NOMO-1 (cell line): ENCODE measurements around the gene SLC38A4.
"Not testable (repeated sequence)": the region's sequence is repeated elsewhere in the genome, so short reads cannot be mapped to it uniquely, and the experiment has no call there.

Experiments used
- DNase-seq, 2 experiments: peaks; one replicate each; lab custom pipeline; 2025; ENCODE audit not compliant: unreplicated experiment in 2 of 2; lab: John Stamatoyannopoulos, UW

The SLC38A4 gene

DNA sequence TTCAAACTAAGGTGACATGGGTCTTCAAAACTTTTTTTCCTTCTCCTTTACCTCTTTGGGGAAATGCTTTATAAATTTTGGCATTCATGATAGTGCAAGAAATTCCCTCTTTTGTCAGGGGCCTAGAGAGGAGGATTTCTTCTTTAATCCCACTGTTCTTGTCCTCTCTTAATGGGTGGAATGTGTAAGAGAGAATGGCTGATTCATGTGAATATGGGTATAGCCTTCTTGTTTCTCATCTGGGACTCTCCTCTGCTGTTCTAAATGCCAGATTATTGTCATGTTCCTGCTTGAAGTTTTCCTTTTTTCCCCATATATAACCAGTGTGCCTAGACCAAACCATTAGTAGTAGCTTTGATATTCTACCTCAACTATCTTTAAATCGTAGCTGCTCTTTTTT is 46.7 kb downstream of the SLC38A4 start:
- DNase-seq = no peak

DNA sequence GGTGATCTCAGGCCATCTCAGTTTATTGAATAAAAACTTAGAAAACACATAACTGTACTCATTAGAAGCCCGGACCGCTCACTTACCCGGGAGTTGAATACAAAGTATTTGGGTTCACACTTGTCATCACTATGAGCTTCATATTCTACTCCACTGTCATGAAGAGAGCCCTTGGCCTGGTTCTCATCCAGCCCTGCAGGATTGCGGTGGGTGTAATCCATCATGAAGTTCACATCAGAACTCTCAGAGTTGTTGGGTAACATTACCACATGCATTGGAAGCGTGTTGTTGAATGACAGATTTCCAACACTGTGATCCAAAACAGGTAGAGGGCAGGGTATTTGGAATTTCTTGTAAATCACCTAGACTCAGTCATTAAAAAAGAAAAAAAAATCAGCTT is 47.4 kb downstream of the SLC38A4 start:
- no peak for DNase-seq

DNA sequence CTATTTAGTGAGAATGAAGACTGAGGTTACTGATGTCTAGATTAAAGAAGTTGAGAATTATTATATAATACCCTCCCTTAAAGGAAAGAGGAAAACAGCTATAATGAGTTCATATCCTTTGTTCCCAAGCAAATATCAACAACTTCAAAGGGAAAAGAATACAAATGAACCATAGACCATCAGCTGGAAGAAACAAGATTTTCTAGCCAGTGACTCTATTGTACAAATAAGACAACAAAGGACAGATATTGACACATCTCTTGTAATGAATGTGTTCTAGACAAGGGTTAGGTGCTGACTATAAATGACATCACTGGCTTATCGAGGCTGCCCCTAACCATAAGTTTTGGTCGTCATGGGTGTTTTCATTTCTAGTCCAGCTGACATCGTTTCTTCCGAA is 48.2 kb downstream of the SLC38A4 start:
- no peak for DNase-seq

DNA sequence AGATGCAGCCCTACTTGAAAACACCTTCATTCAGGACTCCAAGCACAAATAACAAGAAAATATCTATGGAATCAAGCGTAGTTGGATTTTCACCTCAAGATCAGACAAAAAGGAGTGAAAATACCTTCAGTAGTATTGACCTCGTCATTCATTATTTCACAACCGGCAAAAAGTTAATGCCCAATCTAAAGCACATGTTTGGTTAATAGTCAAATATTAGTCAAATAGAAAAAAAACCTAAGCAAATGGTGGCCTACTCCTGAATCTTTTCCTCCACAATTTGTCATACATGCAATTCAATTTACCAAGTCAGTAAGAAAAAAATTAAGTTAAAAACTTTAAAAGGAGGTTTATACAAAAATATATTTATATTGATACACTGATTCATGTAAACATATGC is 50.0 kb downstream of the SLC38A4 start:
- no peak for DNase-seq

DNA sequence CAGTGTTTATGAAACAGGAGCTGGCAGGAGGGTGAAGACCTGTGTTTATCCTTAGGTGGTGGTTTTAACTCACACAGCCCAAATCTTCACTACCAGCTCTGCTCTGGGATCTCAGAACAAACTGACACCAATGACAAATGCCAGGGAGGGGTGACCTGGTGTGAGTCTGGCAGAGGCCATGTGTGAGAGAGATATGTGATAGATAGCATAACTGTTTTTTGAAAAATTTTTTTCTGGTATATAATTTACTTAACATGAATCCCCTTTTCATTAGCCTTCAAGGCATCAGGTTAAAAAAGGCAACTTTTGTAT is 51.5 kb downstream of the SLC38A4 start:
- DNase-seq = no peak

DNA sequence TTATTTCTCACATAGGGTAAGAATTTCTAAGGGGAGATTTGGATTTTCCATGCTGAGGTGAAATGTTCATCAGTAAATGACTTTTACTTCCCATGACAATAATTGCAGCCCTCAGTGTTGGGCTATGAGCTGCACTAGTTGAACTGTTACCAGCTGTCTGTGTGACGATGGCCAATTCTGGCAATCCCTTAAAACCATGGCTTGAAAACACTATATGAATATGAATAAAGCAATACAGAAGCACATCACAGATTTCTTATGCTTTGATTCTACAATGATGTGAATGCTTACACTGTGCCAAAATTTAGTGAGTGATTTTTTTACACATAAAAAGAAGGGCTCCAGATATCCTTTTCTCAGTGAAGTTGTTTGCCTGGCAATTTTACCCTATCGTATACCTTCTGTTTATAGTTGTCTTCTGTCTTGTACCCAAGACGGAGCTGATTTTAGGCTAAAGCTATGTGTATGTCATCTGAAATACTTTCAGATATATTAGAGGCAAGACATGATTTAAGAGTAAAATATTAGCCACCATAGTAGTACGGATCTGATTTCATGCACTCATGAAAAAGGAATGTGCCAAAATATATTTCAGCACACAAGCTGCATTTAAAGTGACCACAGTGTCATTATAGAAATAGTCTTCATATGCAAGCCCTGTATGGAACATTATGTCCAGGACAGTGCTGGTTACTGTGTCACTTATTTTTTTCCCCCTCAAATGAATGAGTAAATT is 52.0 kb downstream of the SLC38A4 start:
- DNase-seq = no peak

DNA sequence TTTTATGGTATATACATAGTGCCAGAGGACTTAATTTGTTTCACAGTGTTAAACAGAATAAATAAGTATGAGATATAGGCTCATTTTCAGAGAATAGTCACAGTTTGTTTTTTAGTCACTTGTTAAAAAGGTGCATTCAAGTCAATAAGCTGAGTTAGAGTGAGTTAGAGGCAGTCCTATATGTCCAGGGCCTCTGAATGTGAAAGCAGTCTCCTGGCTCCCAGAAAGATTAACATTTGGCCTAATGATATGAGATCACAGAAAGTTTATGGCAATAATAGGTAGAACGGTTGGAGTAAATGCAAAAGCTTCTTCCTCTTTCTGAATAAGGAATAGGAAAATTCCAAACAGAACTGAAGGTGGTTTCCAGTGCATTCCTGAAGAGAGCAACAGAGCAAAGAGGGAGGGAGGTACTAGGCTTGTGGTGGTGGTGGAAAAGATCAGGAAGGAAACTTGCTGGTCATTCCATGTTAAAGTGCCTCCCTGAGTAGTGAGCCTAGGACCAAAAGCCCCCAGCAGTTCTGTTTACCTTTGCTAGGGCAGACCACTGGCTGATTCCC is 54.4 kb downstream of the SLC38A4 start:
- no peak for DNase-seq

DNA sequence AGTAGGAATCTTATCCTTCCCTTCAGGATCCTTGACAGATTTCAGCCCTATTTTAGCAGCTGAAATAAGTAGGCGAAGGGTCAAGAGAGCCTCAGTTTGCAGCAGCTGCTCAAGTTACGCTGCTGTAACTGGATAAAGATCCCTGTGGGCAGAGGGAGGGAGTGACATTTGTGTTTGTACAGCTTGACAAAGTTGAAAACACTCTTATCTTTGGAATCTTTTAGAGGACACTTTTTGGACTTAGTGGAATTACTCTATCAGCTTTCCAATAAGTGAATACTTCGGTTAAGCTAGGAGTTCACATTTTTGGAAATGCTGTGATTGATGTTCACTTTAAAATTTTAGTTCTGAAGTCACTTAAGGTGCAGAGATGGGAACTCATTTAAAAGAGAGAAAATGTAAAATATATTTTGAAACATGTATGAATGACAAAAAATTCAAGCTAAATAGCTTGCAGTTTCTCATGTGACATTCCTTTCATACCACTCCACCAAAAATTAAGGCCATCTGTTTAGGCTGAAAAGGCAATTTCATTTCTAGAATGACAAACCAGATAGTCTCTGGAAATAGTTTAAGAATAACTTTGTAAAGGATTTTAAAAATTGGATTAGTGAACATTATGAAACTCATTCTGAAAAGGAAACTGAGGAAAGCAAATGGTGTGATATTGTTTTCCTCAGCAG is 55.2 kb downstream of the SLC38A4 start:
- DNase-seq = no peak

DNA sequence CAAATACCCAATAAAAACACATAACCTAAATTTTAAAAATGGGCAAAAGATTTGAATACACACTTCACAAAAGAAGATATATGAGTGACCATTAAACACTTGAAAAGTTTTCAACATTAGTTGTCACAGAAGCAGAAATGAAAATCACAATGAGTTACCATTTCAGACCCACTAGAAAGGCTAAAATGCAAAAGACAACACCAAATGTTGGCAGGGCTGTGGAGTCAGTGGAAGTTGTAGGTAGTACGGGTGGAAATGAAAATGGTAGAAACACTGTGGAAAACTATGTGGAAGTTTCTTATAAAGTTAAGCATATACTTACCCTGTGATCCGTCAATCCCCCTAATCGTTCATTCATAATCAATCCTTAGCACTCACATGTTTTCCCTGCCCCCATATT is 61.8 kb downstream of the SLC38A4 start:
- DNase-seq = no peak

DNA sequence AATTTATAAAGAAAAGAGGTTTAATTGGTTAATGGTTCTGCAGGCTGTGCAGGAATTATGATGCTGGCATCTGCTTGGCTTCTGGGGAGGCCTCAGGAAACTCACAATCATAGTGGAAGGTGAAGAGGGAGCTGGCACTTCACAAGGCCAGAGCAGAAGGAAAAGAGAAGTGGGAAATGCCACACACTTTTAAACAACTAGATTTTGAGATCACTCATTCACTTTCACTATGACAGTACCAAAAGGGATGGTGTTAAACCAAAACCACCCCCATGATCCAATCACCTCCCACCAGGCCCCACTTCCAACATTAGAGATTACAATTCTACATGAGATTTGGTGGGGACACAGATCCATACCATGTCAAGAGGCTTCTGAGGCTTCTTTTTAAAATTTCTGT is 62.6 kb downstream of the SLC38A4 start:
- no peak for DNase-seq

DNA sequence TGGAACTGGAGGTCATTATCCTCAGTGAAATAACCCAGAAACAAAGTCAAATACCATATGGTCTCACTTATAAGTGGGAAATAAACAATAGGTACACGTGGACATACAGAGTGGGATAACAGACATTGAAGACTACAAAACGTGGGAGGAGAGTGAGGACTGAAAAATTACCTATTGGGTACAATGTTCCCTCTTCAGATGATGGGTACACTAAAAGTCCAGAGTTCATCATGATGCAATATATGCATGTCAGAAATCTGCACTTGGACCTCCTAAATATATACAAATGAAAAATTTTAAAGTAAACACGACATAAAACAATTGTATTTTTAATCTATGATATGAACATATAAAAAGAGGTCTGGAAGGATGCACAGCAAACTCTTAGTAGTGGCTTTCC is 71.2 kb downstream of the SLC38A4 start:
- DNase-seq = no peak

DNA sequence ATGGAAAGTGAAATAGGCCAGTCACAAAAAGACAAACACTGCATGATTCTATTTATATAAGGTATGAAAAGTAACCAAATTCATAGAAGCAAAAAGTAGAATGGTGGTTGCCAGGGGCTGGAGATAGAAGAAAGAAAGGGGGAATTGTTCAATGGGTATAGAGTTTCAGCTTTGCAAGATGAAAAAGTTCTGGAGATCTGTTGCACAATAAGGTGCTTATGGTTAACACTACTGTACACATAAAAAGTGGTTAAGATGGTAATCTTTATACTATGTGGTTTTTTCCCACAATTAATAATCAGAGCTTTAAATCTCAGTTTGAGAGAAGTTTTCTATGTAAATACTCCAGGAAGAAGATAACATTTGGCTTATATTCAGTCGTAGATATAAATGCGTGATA is 73.4 kb downstream of the SLC38A4 start:
- DNase-seq = no peak

DNA sequence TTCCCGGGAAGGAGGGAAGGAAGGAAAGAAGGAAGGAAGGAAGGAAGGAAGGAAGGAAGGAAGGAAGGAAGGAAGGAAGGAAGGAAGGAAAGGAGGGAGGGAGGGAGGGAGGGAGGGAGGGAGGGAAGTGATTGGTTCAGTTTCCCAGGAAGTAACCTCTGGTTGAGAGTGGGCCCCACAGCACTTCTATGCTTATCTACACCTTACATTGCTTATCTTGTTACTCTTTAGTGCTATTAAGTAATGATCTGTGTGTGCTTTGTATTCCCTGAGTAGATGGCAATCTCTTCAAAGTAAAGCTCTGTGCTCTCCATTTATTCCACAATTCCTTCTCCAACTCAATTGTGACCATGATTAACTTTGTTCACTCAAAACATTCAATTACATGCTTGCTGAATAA is 74.6 kb downstream of the SLC38A4 start:
- no peak for DNase-seq

DNA sequence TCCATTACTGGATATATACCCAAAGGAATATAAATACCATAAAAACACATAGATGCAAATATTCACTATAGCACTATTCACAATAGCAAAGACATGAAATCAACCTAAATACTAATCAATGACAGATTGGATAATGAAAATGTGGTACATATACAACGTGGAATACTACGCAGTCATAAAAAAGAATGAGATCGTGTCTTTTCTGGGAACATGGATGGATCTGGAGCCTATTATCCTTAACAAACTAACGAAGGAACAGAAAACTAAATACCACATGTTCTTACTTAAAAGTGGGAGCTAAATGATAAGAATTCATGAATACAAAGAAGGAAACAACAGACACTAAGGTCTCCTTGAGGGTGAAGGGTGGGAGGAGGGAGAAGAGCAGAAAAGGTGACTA is 76.5 kb downstream of the SLC38A4 start:
- DNase-seq = no peak

DNA sequence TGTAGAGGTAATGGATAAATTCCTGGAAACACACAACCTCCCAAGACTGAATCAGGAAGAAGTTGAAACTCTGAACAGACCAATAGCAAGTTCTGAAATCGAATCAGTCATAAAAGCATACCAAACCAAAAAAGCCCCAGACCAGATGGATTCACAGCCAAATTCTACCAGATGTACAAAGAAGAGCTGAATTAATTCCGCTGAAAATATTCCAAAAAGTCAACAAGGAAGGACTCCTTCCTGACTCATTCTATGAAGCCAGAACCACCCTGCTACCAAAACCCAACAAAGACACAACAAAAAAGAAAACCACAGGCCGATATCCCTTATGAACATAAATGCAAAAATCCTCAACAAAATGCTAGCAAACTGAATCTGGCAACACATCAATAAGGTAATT is 81.5 kb downstream of the SLC38A4 start:
- DNase-seq = no peak

DNA sequence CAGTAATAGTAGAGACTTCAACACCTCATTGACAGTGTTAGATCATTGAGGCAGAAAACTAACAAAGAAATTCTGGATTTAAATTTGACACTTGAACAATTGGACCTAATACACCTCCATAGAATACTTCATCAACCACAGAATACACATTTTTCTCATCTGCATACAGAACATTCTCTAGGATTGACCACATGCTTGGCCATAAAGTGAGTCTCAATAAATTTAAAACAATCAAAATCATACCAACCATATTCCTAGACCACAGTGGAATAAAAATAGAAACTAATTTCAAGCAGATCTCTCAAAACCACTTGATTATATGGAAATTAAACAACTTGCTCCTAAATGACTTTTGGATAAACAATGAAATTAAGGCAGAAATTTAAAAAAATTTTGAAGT is 82.3 kb downstream of the SLC38A4 start:
- DNase-seq = no peak

DNA sequence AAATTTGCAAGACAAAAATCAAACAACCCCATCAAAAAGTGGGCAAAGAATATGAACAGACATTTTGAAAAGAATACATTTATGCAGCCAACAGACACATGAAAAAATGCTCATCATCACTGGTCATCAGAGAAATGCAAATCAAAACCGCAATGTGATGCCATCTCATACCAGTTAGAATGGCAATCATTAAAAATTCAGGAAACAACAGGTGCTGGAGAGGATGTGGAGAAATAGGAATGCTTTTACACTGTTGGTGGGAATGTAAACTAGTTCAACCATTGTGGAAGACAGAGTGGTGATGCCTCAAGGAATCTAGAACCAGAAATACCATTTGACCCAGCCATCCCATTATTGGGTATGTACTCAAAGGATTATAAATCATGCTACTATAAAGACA is 83.5 kb downstream of the SLC38A4 start:
- DNase-seq = not testable (repeated sequence)

DNA sequence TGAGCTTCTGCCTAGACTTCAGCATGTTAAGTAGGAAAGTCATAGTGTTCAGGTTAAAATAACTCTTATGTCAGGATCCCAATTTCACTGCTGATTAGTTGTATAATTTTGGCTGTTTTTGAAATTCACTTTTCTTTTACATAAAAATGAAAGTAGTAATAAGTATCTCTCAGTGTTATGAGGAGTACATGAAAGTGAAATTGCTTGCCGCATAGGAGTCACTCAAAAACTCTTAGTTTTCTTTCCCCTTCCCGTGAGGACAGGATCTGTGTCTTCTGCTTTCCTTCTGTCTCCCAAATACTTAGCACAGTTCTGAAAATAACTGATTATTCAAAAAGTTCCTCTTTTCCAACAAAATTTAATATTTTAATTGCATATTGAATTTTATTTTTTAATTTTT is 100.5 kb downstream of the SLC38A4 start:
- DNase-seq = no peak

DNA sequence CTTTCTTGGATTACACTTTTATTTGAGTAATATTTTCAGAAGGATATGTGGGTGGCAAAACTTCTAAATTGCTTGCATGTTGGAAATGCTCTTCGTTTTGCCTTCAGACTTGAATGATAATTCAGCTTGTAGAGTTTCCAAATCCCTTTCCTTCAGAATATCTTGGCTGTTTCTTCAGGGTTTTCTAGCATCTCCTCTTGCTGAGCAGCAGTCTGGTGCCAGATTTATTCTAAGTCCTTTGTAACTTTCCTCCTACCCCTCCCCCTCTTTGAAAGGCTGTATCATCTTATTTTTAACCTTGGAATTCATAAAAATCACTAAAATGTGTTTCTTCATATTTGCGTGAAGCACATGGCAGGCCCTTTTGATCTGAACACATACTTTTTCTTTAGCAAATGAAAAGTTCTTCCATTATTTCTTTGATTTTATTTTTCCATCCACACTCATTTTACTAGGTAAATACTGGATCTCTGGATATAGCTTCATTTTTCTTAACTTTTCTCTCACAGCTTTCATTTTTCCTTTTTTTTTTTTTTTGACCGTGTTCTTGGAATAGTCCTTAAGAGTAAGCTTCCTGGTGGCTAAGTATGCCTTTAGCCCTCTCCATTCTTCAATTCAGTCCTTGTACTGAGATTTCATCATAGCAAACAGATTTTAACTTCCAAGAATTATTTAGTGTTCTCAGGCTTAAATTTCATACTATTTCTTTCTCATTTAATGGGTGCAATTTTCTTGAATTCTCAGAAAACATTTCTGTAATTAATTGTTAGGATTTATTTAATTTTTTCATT is 102.0 kb downstream of the SLC38A4 start:
- DNase-seq = no peak

DNA sequence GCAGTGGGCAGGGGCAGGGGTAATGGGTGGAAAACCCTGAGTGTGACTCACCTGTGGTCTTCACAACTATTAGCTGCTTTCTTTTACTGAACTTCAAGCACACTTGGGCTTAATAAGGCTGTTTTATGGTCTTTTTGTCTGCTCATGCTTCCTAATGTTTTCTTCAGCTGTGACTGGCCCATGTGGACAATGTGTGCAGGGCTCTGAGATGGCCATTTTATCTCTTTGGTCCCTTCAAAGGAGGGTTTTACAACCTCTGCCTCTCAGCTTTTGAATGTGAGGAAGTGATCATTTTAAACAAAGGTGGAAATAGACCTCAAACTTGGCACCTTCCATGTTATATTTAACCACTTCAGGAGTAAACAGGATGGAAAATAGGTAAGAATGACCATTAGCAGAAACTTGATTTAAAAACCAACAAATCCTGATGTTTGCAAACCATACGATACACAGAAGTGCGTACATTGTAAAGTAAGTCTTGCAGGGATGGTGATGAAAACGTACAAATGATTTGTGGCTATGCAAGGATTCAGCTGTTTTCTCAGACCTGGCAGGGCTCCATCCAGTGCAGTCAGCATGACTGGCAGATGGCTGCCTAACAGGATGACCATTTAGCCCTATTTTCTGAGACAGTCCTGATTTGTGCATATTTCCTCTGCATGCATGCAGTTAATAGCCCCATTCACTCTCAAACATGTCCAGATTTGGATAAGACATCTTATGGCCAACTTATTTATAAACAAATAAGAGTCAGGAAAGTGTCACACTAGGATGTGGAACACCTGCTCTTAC is 103.2 kb downstream of the SLC38A4 start:
- no peak for DNase-seq

DNA sequence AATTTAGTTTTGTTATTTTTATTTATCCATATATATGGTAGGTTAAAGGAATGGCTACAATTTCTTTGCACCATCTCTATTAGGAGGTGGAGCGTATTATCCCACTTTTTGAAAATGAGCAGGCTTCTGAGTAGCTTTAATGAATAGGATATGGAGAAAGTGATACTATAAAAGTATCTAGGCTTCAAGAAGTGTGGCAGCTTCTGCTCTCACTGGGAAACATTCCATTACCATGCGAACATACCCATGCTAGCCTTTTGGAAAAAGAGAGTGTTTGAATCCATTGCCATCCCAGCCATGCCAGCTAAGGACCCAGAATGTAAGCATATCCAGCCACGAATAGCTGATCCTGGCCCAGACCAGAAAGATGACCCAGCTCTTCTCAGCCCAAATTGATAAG is 107.3 kb downstream of the SLC38A4 start:
- DNase-seq = no peak
